B cell (primary cell): ENCODE data around the gene CACHD1. TPM values are rescaled to one million over a fixed set of nuclear protein-coding genes. Genes with fewer than 3 reads are reported as not detected.

Experiments used
- ATAC-seq: fragments of 200-7000 bp; cut with Tn5 transposase; one replicate; pipeline ENCODE4 v1.10.0; 2021; ENCODE audit warnings: low read depth, mild to moderate bottlenecking, moderate number of reproducible peaks, moderate library complexity
- CTCF ChIA-PET: fragments of 350-600 bp; sonication (Branson Sonifier 250); formaldehyde crosslinking; loops from one replicate; lab custom pipeline; 2021; ENCODE audit warnings: antibody characterized with exemption, inconsistent platforms; lab: Charles Lee
- POLR2A ChIA-PET: fragments of 350-600 bp; sonication (Branson Sonifier 250); formaldehyde crosslinking; loops from one replicate; lab custom pipeline; 2021; ENCODE audit warnings: antibody characterized with exemption; lab: Charles Lee
- DNase-seq: peaks from one replicate; pipeline ENCODE4 v3.0.0; 2013
- H2AFZ ChIP-seq: 2 replicates; pipeline ENCODE4 v1.6.1; 2012; ENCODE audit warnings: mild to moderate bottlenecking, low read depth, low read length; ENCODE audit not compliant: insufficient read depth, poor library complexity, severe bottlenecking
- H3K27ac ChIP-seq, 2 donors: 1 replicate in 1 of 2; 2 replicates in 1 of 2; pipeline ENCODE4 v1.5.1; 2012 to 2013; ENCODE audit warnings: low read length in 2 of 2, mild to moderate bottlenecking in 2 of 2, moderate library complexity in 1 of 2
- H3K27me3 ChIP-seq, 4 experiments: fragments of 200-600 bp in 1 of 4; sonication (generic) in 1 of 4; replicated peaks in 1 of 4; 1 replicate in 2 of 4; 2 replicates in 2 of 4; pipeline versions ENCODE4 v1.6.1 to v1.7.0; 2013 to 2016; ENCODE audit warnings: low read length in 3 of 4, mild to moderate bottlenecking in 2 of 4, mixed read lengths in 1 of 4, moderate library complexity in 1 of 4; ENCODE audit not compliant: insufficient read depth in 4 of 4, control insufficient read depth in 3 of 4; ENCODE audit errors: control extremely low read depth in 1 of 4
- H3K36me3 ChIP-seq, 2 experiments: replicated peaks in 1 of 2; 1 replicate in 1 of 2; 2 replicates in 1 of 2; pipeline versions ENCODE4 v1.6.1 to v1.7.1; 2013; ENCODE audit warnings: low read length in 1 of 2; ENCODE audit not compliant: insufficient read depth in 2 of 2, control insufficient read depth in 1 of 2; ENCODE audit errors: control extremely low read depth in 1 of 2, extremely low read depth in 1 of 2
- H3K4me1 ChIP-seq, 2 donors: fragments of 200-600 bp in 1 of 2; sonication (generic) in 1 of 2; 1 replicate in 1 of 2; 2 replicates in 1 of 2; pipeline versions ENCODE4 v1.5.1 to v1.6.1; 2013 to 2017; ENCODE audit warnings: low read length in 2 of 2; ENCODE audit not compliant: control insufficient read depth in 2 of 2, insufficient read depth in 2 of 2
- H3K4me2 ChIP-seq: replicated peaks from 2 replicates; pipeline ENCODE3; 2012; ENCODE audit warnings: mild to moderate bottlenecking, low read depth, low read length; ENCODE audit not compliant: poor library complexity, severe bottlenecking
- H3K4me3 ChIP-seq, 5 experiments: fragments of 200-600 bp in 1 of 5; sonication (generic) in 1 of 5; 1 replicate in 3 of 5; 2 replicates in 2 of 5; pipeline versions ENCODE4 v1.5.1 to v1.7.0; 2011 to 2016; ENCODE audit warnings: low read length in 4 of 5, mild to moderate bottlenecking in 4 of 5, low read depth in 2 of 5, control low read depth in 1 of 5, moderate library complexity in 1 of 5; ENCODE audit not compliant: insufficient read depth in 1 of 5; ENCODE audit errors: control extremely low read depth in 1 of 5, extremely low read depth in 1 of 5
- H3K79me2 ChIP-seq: fragments of 200-600 bp; sonication (generic); one replicate; pipeline ENCODE4 v1.6.0; 2016; ENCODE audit warnings: low read length; ENCODE audit not compliant: control insufficient read depth, insufficient read depth
- H3K9ac ChIP-seq: fragments of 200-600 bp; sonication (generic); 2 replicates; pipeline ENCODE4 v1.6.1; 2017; ENCODE audit warnings: mild to moderate bottlenecking, low read length, moderate library complexity
- H3K9me3 ChIP-seq, 3 donors: one replicate each; pipeline versions ENCODE4 v1.6.1 to v1.7.1; 2013; ENCODE audit warnings: low read length in 2 of 3; ENCODE audit not compliant: control insufficient read depth in 2 of 3, insufficient read depth in 1 of 3; ENCODE audit errors: control extremely low read depth in 1 of 3
- H4K20me1 ChIP-seq: 2 replicates; pipeline ENCODE4 v1.6.0; 2012; ENCODE audit warnings: mild to moderate bottlenecking, low read length; ENCODE audit not compliant: insufficient read depth, control insufficient read depth, poor library complexity, severe bottlenecking
- H3K27ac Mint-ChIP-seq: one replicate; pipeline ENCODE4 v1.8.0; 2021; ENCODE audit warnings: mixed read lengths
- H3K27me3 Mint-ChIP-seq: one replicate; pipeline ENCODE4 v1.8.0; 2021; ENCODE audit warnings: mixed read lengths
- H3K4me1 Mint-ChIP-seq: one replicate; pipeline ENCODE4 v1.8.0; 2021; ENCODE audit warnings: mixed read lengths
- H3K4me3 Mint-ChIP-seq: one replicate; pipeline ENCODE4 v1.8.0; 2021; ENCODE audit warnings: mixed read lengths
- H3K9me3 Mint-ChIP-seq: one replicate; pipeline ENCODE4 v1.8.0; 2022; ENCODE audit warnings: mixed read lengths; ENCODE audit not compliant: insufficient read depth
- CTCF ChIP-seq: fragments of 200-600 bp; IDR thresholded peaks from one replicate; pipeline ENCODE4 v1.8.0; 2022; ENCODE audit warnings: antibody characterized with exemption, mild to moderate bottlenecking
- EZH2 ChIP-seq: IDR thresholded peaks from 2 replicates; pipeline ENCODE4 v1.6.1; 2012; ENCODE audit warnings: borderline replicate concordance, low read depth, mild to moderate bottlenecking, moderate library complexity, low read length; ENCODE audit not compliant: insufficient read depth, poor library complexity, severe bottlenecking
- WGBS: methylation state at CpG from one replicate; pipeline ENCODE4 v1.1.5; 2013; ENCODE audit warnings: missing lambda C conversion rate; ENCODE audit not compliant: insufficient coverage; 5-methylcytosine and 5-hydroxymethylcytosine counted together
- intact Hi-C: fragments of 100-400 bp; cut with micrococcal nuclease; formaldehyde crosslinking; loops from one replicate; pipeline ENCODE4 v1.10.0; 2022
- polyA plus RNA-seq: library from polyadenylated mRNA; depleted of rRNA; stranded (reverse); fragments of >200 nt; gene quantifications from 2 replicates; pipeline ENCODE4 v1.2.3, GENCODE V29; 2012
- total RNA-seq, 2 donors: library from RNA; stranded (reverse); fragments of 120-200 nt in 1 of 2; gene quantifications; 1 replicate in 1 of 2; 2 replicates in 1 of 2; pipeline versions ENCODE4 v1.2.3 to v1.2.4, GENCODE V29; 2013 to 2022

Gene CACHD1
- total and polyA plus RNA-seq, 2 donors (not counting 1 experiment from before 2014, with no cell fraction given): not detected

GRCh38 chr1:64632936-64633335, 163.0 kb downstream of the CACHD1 start:
- no peak overlapping the region for H3K27ac Mint-ChIP-seq
- DNase-seq (no peak), ATAC-seq (no peak)
- Histone ChIP-seq H3K79me2 (no peaks in the 10 kb centered on the region), H3K9me3 (no peaks in the 10 kb centered on the region), H3K4me2 (no peak overlapping the region), H2AFZ (no peak overlapping the region), H3K4me3 (no peak overlapping the region), H3K36me3 (no peaks in the 10 kb centered on the region), H4K20me1 (no peaks in the 10 kb centered on the region), H3K4me1 (no peaks in the 10 kb centered on the region), H3K27me3 (no peaks in the 10 kb centered on the region), H3K9ac (no peak overlapping the region), H3K27ac (no peak overlapping the region)
- no CpG with 5 or more reads among the region's 6 CpGs for WGBS
- no peak overlapping the region for H3K4me3 Mint-ChIP-seq
- intact Hi-C loops: no loop called here
- TF ChIP-seq EZH2 (no peak), CTCF (no peak)
- H3K27me3 Mint-ChIP-seq: peaks cover 2% of the 10 kb centered on the region
- no peaks in the 10 kb centered on the region for H3K9me3 Mint-ChIP-seq
- peaks cover 15% of the 10 kb centered on the region for H3K4me1 Mint-ChIP-seq
- POLR2A ChIA-PET: no interaction called here
- CTCF ChIA-PET: no interaction called here

- Histone ChIP-seq H3K9me3 (no peaks in the 10 kb centered on the region), H3K27me3 (no peaks in the 10 kb centered on the region), H2AFZ (no peak overlapping the region), H3K4me2 (no peak overlapping the region), H3K27ac (no peak overlapping the region), H3K4me3 (no peak overlapping the region), H3K9ac (no peak overlapping the region), H3K36me3 (no peaks in the 10 kb centered on the region), H4K20me1 (no peaks in the 10 kb centered on the region), H3K79me2 (no peaks in the 10 kb centered on the region), H3K4me1 (no peaks in the 10 kb centered on the region)
- no CpG with 5 or more reads among the region's 3 CpGs for WGBS
- CTCF ChIA-PET: no interaction called here
- Mint-ChIP-seq H3K27ac (no peak overlapping the region), H3K9me3 (no peaks in the 10 kb centered on the region), H3K27me3 (peaks cover 7% of the 10 kb centered on the region), H3K4me1 (peaks cover 1% of the 10 kb centered on the region), H3K4me3 (no peak overlapping the region)
- intact Hi-C loops: no loop called here
- POLR2A ChIA-PET: no interaction called here
- no peak for TF ChIP-seq CTCF
- TF ChIP-seq EZH2: no peak
- ATAC-seq: no peak
- no peak for DNase-seq
Observed at GRCh38 chr1:64645735-64646134, 175.8 kb downstream of the CACHD1 start.
